K562 (cell line): ENCODE data around the gene PSMB7. TPM values are rescaled to one million over a fixed set of nuclear protein-coding genes. Genes with fewer than 3 reads are reported as not detected.
A peak's percentile ranks its signal among the peaks of the same experiment; 100 is the strongest.

Source experiments
- ATAC-seq: fragments of 200-7000 bp; cut with Tn5 transposase; 3 replicates; pipeline ENCODE4 v1.9.1; 2020; ENCODE audit warnings: moderate library complexity
- BruUV-seq: library from RNA; stranded (reverse); fragments of 400-500 nt; replicated peaks from 2 replicates; lab custom pipeline; 2021; lab: Mats Ljungman, UMichigan
- CTCF ChIA-PET: fragments of 300-600 bp; formaldehyde crosslinking; extraction: SDS; loops from one replicate; lab custom pipeline; 2021; ENCODE audit warnings: low intra/inter-chr PET ratio; lab: Yijun Ruan, JAX
- POLR2A ChIA-PET: fragments of 300-600, 350-650 bp; sonication (Branson Sonifier 250); formaldehyde crosslinking; extraction: SDS; loops from one replicate; lab custom pipeline; 2021; ENCODE audit warnings: antibody characterized with exemption, inconsistent platforms; lab: Yijun Ruan, JAX
- DNase-seq, 4 experiments: peaks; one replicate each; pipeline versions ENCODE4 v3.0.0 to v3.0.0-alpha.2; 2011 to 2018; ENCODE audit warnings: low spot score in 3 of 4, mixed read lengths in 3 of 4; ENCODE audit errors: extremely low read depth in 1 of 4
- FAIRE-seq: peaks from 2 replicates; lab custom pipeline; 2011; peaks lifted over from hg19 to GRCh38; lab: Jason Lieb, UNC
- H2AFZ ChIP-seq: 2 replicates; pipeline ENCODE4 v1.6.0; 2011; ENCODE audit warnings: low read depth, low read length, control low read depth, inconsistent platforms
- H3K27ac ChIP-seq: fragments of 200-600 bp; 3 replicates; pipeline ENCODE4 v1.8.0; 2011; ENCODE audit warnings: low read depth, mild to moderate bottlenecking, control low read depth, inconsistent platforms, low read length, moderate library complexity, mixed read lengths; ENCODE audit errors: extremely low read depth
- H3K27me3 ChIP-seq, 2 experiments: fragments of 300-600 bp in 1 of 2; 2 replicates in 1 of 2; 3 replicates in 1 of 2; pipeline versions ENCODE4 v1.6.0 to v1.8.0; 2011; ENCODE audit warnings: inconsistent platforms in 2 of 2, low read length in 2 of 2, mild to moderate bottlenecking in 1 of 2, mixed read lengths in 1 of 2, moderate library complexity in 1 of 2; ENCODE audit not compliant: control insufficient read depth in 2 of 2, insufficient read depth in 2 of 2
- H3K36me3 ChIP-seq: fragments of 300-600 bp; 3 replicates; pipeline ENCODE4 v1.8.0; 2011; ENCODE audit warnings: mild to moderate bottlenecking, low read length, inconsistent platforms; ENCODE audit not compliant: control insufficient read depth, insufficient read depth
- H3K4me1 ChIP-seq, 2 experiments: fragments of 200-600 bp in 1 of 2; replicated peaks in 1 of 2; 2 replicates in 1 of 2; 3 replicates in 1 of 2; pipeline versions ENCODE4 v1.5.1 to v1.8.0; 2011; ENCODE audit warnings: inconsistent platforms in 2 of 2, low read length in 2 of 2, mild to moderate bottlenecking in 1 of 2, mixed read lengths in 1 of 2, moderate library complexity in 1 of 2; ENCODE audit not compliant: control insufficient read depth in 2 of 2, insufficient read depth in 2 of 2
- H3K4me2 ChIP-seq: 2 replicates; pipeline ENCODE4 v1.6.1; 2011; ENCODE audit warnings: low read length, control low read depth, inconsistent platforms, mixed read lengths; ENCODE audit not compliant: insufficient read depth
- H3K4me3 ChIP-seq: fragments of 200-600 bp; sonication (generic), shearing (Covaris generic); 2 replicates; pipeline ENCODE4 v1.5.1; 2016; ENCODE audit warnings: control low read depth, inconsistent platforms
- H3K79me2 ChIP-seq: fragments of 200-600 bp; 3 replicates; pipeline ENCODE4 v1.8.0; 2011; ENCODE audit warnings: low read length, inconsistent platforms; ENCODE audit not compliant: control insufficient read depth, insufficient read depth
- H3K9ac ChIP-seq, 2 experiments: 2 replicates each; pipeline versions ENCODE4 v1.6.0 to v1.6.1; 2011; ENCODE audit warnings: low read depth in 2 of 2, low read length in 2 of 2, control low read depth in 1 of 2, inconsistent platforms in 1 of 2, mild to moderate bottlenecking in 1 of 2, mixed read lengths in 1 of 2; ENCODE audit not compliant: insufficient read depth in 1 of 2
- H3K9me1 ChIP-seq: one replicate; pipeline ENCODE4 v1.6.0; 2011; ENCODE audit warnings: inconsistent platforms, mild to moderate bottlenecking, low read length, moderate library complexity; ENCODE audit not compliant: control insufficient read depth, insufficient read depth
- H3K9me3 ChIP-seq: replicated peaks from 2 replicates; pipeline ENCODE4 v1.5.1; 2011; ENCODE audit warnings: low read depth, low read length, inconsistent platforms; ENCODE audit not compliant: control insufficient read depth, insufficient read depth
- H4K20me1 ChIP-seq: replicated peaks from 2 replicates; pipeline ENCODE4 v1.6.1; 2011; ENCODE audit warnings: low read length, inconsistent platforms, mixed read lengths; ENCODE audit not compliant: control insufficient read depth, insufficient read depth
- ADNP ChIP-seq: fragments of 200-800 bp; sonication (Bioruptor generic); IDR thresholded peaks from 2 replicates; pipeline ENCODE4 v1.6.1; 2016; ENCODE audit warnings: missing genetic modification characterization, missing compliant biosample characterization
- ATF3 ChIP-seq, 2 experiments: fragments of 450-650 bp in 1 of 2; sonication (generic) in 1 of 2; formaldehyde crosslinking in 1 of 2; IDR thresholded peaks in 1 of 2; conservative IDR thresholded peaks in 1 of 2; 2 replicates each; pipeline versions ENCODE4 v1.6.1 to v1.8.1; 2016 to 2023; ENCODE audit warnings: mild to moderate bottlenecking in 2 of 2, moderate library complexity in 2 of 2, inconsistent platforms in 1 of 2, missing genetic modification reagents in 1 of 2
- DNMT1 ChIP-seq: fragments of 450-650 bp; IDR thresholded peaks from 2 replicates; pipeline ENCODE4 v1.6.1; 2016; ENCODE audit warnings: antibody characterized with exemption, mild to moderate bottlenecking
- MTF1 ChIP-seq: fragments of 250-450 bp; sonication (Bioruptor Pico); IDR thresholded peaks from 2 replicates; pipeline ENCODE4 v1.9.0; 2021; ENCODE audit warnings: moderate library complexity, mild to moderate bottlenecking, inconsistent platforms, borderline replicate concordance
- ZNF12 ChIP-seq: sonication (generic); formaldehyde crosslinking; IDR thresholded peaks from 2 replicates; pipeline ENCODE4 v1.4.0; 2020; ENCODE audit warnings: mild to moderate bottlenecking, missing genetic modification reagents
- WGBS: fragments of 100-300 bp; shearing (Covaris generic); methylation state at CpG from one replicate; pipeline ENCODE4 v1.1.6; 2016; ENCODE audit warnings: low coverage, mixed read lengths; ENCODE audit not compliant: insufficient coverage; ENCODE audit errors: missing lambda C conversion rate; 5-methylcytosine and 5-hydroxymethylcytosine counted together
- in situ Hi-C: fragments of 300-500 bp; cut with MboI; formaldehyde crosslinking; loops from 4 replicates; pipeline ENCODE4 v1.15.0; 2018; ENCODE audit warnings: inconsistent platforms, mixed read lengths
- intact Hi-C: fragments of 100-400 bp; cut with micrococcal nuclease; formaldehyde crosslinking; loops from 2 replicates; pipeline ENCODE4 v1.14.2; 2022
- polyA plus RNA-seq, 8 experiments: library from polyadenylated mRNA; depleted of rRNA in 4 of 8; stranded (reverse) in 5 of 8; unstranded in 3 of 8; fragments of >200 nt; fragmentation: Nextera tagmentation in 2 of 8; fragmentation: Illumina TruSeq in 1 of 8; extraction: Ambion mirVana in 2 of 8; extraction: Trizol in 1 of 8; gene quantifications; 2 replicates each; pipeline versions ENCODE4 v1.2.1 to v1.2.3, GENCODE V29; 2011 to 2014; ENCODE audit warnings: inconsistent platforms in 1 of 8, missing spikeins in 1 of 8
- total RNA-seq, 7 experiments: library from RNA; depleted of rRNA in 6 of 7; stranded (reverse); fragments of >200 nt in 6 of 7; fragmentation: Illumina TruSeq in 2 of 7; extraction: Trizol in 2 of 7; gene quantifications; 2 replicates each; pipeline versions ENCODE4 v1.2.1 to v1.2.3, GENCODE V29; 2011 to 2021; ENCODE audit warnings: low replicate concordance in 1 of 7

PSMB7 gene
- total and polyA plus RNA-seq, 9 of the 15 experiments (the other 6 are each of a cell fraction or from before 2014, with no cell fraction given) = 321 to 978 (median 407) TPM

GRCh38 chr9:124458441-124458840 lies 43.2 kb upstream of the PSMB7 start (continued):
- TF ChIP-seq DNMT1 (no peak), ZNF12 (CRISPR knock-in tag) (no peak)
- TF ChIP-seq, all 486 proteins: peak for 0

DNA sequence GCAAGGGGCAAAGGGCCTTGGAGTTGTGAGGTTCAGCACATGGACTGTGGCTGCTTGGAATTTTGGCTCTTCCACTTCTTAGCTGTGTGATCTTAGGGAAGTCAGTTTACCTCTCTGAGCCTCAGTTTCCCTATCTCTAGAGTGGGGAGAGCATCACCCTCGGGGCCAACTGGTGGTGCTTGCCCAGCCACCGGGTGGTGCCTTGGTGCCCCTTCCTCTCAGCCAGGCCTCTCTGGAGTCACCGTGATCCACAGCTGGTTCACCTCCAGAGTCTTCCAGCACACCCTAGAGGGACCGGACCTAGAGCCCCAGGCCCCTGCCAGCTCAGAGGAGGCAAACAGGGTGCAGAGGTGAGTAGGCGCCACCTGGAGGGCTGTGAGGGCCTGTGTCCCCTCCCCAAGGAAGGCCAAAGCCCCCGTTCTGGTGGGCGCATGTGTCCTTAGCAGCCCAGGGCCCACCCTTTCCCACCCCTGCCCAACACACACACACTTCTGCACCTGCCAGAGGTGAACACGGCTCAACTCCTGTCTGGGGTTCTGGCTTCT lies 42.7 kb upstream of the PSMB7 start:
- H3K79me2 ChIP-seq = no peaks in the 10 kb centered on the region
- H3K27ac ChIP-seq = no peak overlapping the region
- no peak for FAIRE-seq
- no peak for TF ChIP-seq ATF3 (IDR thresholded peaks at IDR 0.05)
- TF ChIP-seq ATF3 (CRISPR knock-in tag; conservative IDR thresholded peaks at IDR 0.05) = no peak
- TF ChIP-seq MTF1 = no peak
- TF ChIP-seq ADNP (tag) = peak; percentile 48; the same call in 1 of the 2 replicates
- TF ChIP-seq, all 486 proteins: peak for 1
- Histone ChIP-seq H4K20me1 (peaks cover 19% of the 10 kb centered on the region; the same call in 1 of the 2 replicates), H3K4me3 (no peak overlapping the region), H3K4me2 (no peak overlapping the region), H3K9me1 (no peaks in the 10 kb centered on the region), H3K27me3 (peaks cover 2 to 30% of the 10 kb centered on the region in 2 experiments; a peak in 3 of 5 replicates), H3K4me1 (peaks cover 0 to 26% of the 10 kb centered on the region in 2 experiments; a peak in 2 of 5 replicates), H3K9me3 (no peaks in the 10 kb centered on the region), H2AFZ (no peak overlapping the region), H3K9ac (peak overlapping the region in 1 of 2 experiments; percentile 56; a peak in 2 of 4 replicates), H3K36me3 (no peaks in the 10 kb centered on the region)
- ChIA-PET POLR2A (interaction anchor here (0.6 kb wide), 1 partner anchor 47 kb away, joined by 3 read pairs; no protein-coding TSS in a partner anchor), CTCF (no interaction called here)
- no TSS peak for BruUV-seq
- intact Hi-C loops = no loop called here
- peak; percentile 30; the same call in 1 of the 3 replicates for ATAC-seq
- no peak for DNase-seq
- in situ Hi-C loops = no loop called here
- 17% methylated on average over 7 of the region's 8 CpGs for WGBS
